HG03354 (cell line): Measurements from ENCODE around the gene C12orf42.
A peak's percentile ranks its signal among the peaks of the same experiment; 100 is the strongest.

Experiments
- ATAC-seq: cut with Tn5 transposase; IDR thresholded peaks from one replicate; pipeline ENCODE4 v1.9.1; 2021; ENCODE audit warnings: mild to moderate bottlenecking; ENCODE audit not compliant: unreplicated experiment, poor library complexity, severe bottlenecking

The C12orf42 gene

GRCh38 chr12:103495469-103496456 is at the start of gene C12orf42:
C12orf42 (minus strand) TSS chr12:103495968; CDS start chr12:103478426, 17,542 bp downstream.
- ATAC-seq: peak; percentile 84

GRCh38 chr12:103542078-103542477 is 46.3 kb upstream of the C12orf42 start:
- ATAC-seq: no peak

- ATAC-seq: no peak
Observed at GRCh38 chr12:103540319-103540718, 44.6 kb upstream of the C12orf42 start.

- ATAC-seq: no peak
Observed at GRCh38 chr12:103538397-103538796, 42.6 kb upstream of the C12orf42 start.

GRCh38 chr12:103530307-103531066 is 34.7 kb upstream of the C12orf42 start:
- ATAC-seq: no peak

GRCh38 chr12:103529306-103529705 is 33.5 kb upstream of the C12orf42 start:
- ATAC-seq: no peak

- no peak for ATAC-seq
Observed at GRCh38 chr12:103524238-103524875, 28.6 kb upstream of the C12orf42 start.

- no peak for ATAC-seq
Observed at GRCh38 chr12:103523771-103524170, 28.0 kb upstream of the C12orf42 start.

GRCh38 chr12:103520686-103521215 is 25.0 kb upstream of the C12orf42 start:
- no peak for ATAC-seq

GRCh38 chr12:103519632-103520031 is 23.9 kb upstream of the C12orf42 start:
- ATAC-seq: no peak

GRCh38 chr12:103518899-103519298 is 23.1 kb upstream of the C12orf42 start:
- ATAC-seq: no peak

GRCh38 chr12:103517161-103517560 is 21.4 kb upstream of the C12orf42 start:
- no peak for ATAC-seq

- ATAC-seq: no peak
Observed at GRCh38 chr12:103515341-103515740, 19.6 kb upstream of the C12orf42 start.

GRCh38 chr12:103513875-103514274 is 18.1 kb upstream of the C12orf42 start:
- no peak for ATAC-seq

GRCh38 chr12:103505371-103506236 is 9.8 kb upstream of the C12orf42 start:
- peak; percentile 94 for ATAC-seq

- ATAC-seq: no peak
Observed at GRCh38 chr12:103504606-103505005, 8.8 kb upstream of the C12orf42 start.

GRCh38 chr12:103503546-103504480 is 8.0 kb upstream of the C12orf42 start:
- no peak for ATAC-seq

- ATAC-seq: no peak
Observed at GRCh38 chr12:103501447-103501846, 5.7 kb upstream of the C12orf42 start.
